ENCODE measurements around the gene FAM43A. TPM values are rescaled to one million over a fixed set of nuclear protein-coding genes. Genes with fewer than 3 reads are reported as not detected.

Gene FAM43A
- total RNA-seq, 1 experiment from 2014 or later = 1.3 TPM

DNA sequence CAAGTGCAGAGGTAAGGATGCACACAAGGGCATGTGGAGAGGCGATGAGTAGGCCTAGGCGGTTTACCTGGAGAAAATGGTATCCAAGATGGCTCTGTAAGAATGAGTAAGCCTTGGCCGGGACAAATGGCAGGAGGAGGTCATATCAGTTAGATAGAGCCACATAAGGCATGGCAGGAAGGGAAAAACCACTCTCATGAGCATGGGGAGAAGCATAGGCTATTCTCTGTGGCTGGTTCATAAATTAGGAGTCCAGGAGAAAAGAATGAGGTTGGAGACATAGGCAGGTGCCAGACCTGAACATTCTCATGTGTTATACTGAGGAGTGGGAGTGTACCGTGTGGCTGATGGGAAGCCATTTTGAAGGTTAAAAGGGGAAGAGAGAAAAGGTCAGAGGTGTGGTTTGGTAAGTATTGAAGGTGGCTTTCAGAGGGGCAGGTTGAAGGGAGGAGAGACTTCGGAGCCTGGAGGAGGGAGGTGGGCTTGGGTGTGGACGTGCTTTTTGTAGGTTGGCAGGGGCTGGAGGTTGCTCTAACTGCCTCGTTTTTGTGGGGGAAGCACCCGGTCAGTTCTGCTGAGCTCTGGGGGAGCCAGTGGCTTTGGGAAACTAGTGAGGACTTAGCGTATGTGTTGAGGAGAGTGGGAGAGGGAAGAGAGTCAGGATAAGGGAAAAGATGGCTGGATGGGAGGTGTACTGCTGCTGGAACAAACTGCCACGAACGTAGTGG, 4.6 kb upstream of the FAM43A start:
- ChIA-PET POLR2A (interaction anchor here (0.7 to 3.8 kb wide), 4 partner anchors 9 to 582 kb away, joined by 3 to 64 read pairs (median 8); partner anchors contain the start of gene LSG1), CTCF (interaction anchor here (0.6 to 3.5 kb wide), 7 partner anchors 8 to 592 kb away, joined by 3 to 69 read pairs (median 5); partner anchors contain the start of genes LSG1 and XXYLT1)
- Mint-ChIP-seq H3K27me3 (ENCODE audit: insufficient read depth, unreplicated experiment) (no peaks in the 10 kb centered on the region), H3K36me3 (ENCODE audit: insufficient read depth, unreplicated experiment) (no peaks in the 10 kb centered on the region), H3K9me3 (ENCODE audit: unreplicated experiment) (no peaks in the 10 kb centered on the region), H3K4me3 (ENCODE audit: unreplicated experiment) (no peak overlapping the region), H3K27ac (ENCODE audit: low read depth, unreplicated experiment) (no peak overlapping the region), H3K4me1 (ENCODE audit: insufficient read depth, unreplicated experiment) (peaks cover 12% of the 10 kb centered on the region)
- intact Hi-C loops (cut with micrococcal nuclease) = loop anchor here (5.0 kb wide), 2 partner anchors 271 to 351 kb away; no protein-coding TSS in a partner anchor
- TF ChIP-seq, protein P1, sequence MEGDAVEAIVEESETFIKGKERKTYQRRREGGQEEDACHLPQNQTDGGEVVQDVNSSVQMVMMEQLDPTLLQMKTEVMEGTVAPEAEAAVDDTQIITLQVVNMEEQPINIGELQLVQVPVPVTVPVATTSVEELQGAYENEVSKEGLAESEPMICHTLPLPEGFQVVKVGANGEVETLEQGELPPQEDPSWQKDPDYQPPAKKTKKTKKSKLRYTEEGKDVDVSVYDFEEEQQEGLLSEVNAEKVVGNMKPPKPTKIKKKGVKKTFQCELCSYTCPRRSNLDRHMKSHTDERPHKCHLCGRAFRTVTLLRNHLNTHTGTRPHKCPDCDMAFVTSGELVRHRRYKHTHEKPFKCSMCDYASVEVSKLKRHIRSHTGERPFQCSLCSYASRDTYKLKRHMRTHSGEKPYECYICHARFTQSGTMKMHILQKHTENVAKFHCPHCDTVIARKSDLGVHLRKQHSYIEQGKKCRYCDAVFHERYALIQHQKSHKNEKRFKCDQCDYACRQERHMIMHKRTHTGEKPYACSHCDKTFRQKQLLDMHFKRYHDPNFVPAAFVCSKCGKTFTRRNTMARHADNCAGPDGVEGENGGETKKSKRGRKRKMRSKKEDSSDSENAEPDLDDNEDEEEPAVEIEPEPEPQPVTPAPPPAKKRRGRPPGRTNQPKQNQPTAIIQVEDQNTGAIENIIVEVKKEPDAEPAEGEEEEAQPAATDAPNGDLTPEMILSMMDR (IDR thresholded peaks at IDR 0.05; ENCODE audit: unreplicated experiment) = no peak
- BruUV-seq (replicated peaks) = no TSS peak
- no peak for DNase-seq (ENCODE audit: unreplicated experiment)

GRCh38 chr3:194682189-194682693, 3.4 kb upstream of the FAM43A start:
- H3K27ac Mint-ChIP-seq (ENCODE audit: low read depth, unreplicated experiment) = no peak overlapping the region
- no peaks in the 10 kb centered on the region for H3K9me3 Mint-ChIP-seq (ENCODE audit: unreplicated experiment)
- no peak overlapping the region for H3K4me3 Mint-ChIP-seq (ENCODE audit: unreplicated experiment)
- TF ChIP-seq, protein P1 (IDR thresholded peaks at IDR 0.05; ENCODE audit: unreplicated experiment) = no peak
- POLR2A ChIA-PET = interaction anchor here (0.5 to 3.8 kb wide), 19 partner anchors 9 to 860 kb away, joined by 3 to 64 read pairs (median 4); partner anchors contain the start of genes LSG1, PPP1R2 and XXYLT1
- intact Hi-C loops (cut with micrococcal nuclease) = loop anchor here (1.0 to 5.0 kb wide), 6 partner anchors 189 to 578 kb away; no protein-coding TSS in a partner anchor
- DNase-seq (ENCODE audit: unreplicated experiment) = no peak
- H3K27me3 Mint-ChIP-seq (ENCODE audit: insufficient read depth, unreplicated experiment) = no peaks in the 10 kb centered on the region
- H3K4me1 Mint-ChIP-seq (ENCODE audit: insufficient read depth, unreplicated experiment) = peaks cover 17% of the 10 kb centered on the region
- BruUV-seq (replicated peaks) = no TSS peak
- CTCF ChIA-PET = interaction anchor here (0.6 to 3.5 kb wide), 46 partner anchors 10 to 840 kb away, joined by 3 to 69 read pairs (median 4); partner anchors contain the start of genes LSG1 and XXYLT1
- H3K36me3 Mint-ChIP-seq (ENCODE audit: insufficient read depth, unreplicated experiment) = no peaks in the 10 kb centered on the region

DNA sequence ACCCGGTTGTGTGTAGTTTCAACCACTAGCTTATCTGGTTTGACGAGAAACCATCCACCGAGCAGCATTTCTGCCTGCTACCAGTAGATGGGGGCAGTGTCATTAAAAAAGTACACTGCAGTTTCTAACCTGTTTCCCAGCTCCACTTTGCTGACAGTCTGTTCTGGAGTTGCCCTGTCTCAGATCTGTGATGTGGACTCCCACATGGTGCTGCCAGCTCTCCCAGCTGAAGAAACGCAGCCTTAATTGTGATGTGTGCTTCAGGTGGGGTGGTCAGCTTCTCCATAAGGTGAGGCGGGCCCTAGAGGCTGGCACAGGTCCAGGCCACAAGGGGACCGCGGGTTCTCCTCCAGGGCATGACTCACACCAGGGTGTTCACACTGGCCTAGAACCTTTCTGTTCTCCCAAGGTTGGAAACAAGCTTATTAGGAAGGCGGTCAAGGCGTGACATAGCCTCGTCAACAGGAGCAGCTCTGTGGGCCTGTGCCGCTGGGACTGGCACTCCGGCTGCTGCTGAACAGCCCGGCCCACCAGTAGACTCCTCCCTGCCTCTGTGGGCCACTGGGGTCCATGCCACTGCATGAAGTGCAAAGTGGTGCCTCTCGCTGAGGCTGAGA, 2.9 kb upstream of the FAM43A start:
- no peaks in the 10 kb centered on the region for H3K9me3 Mint-ChIP-seq (ENCODE audit: unreplicated experiment)
- TF ChIP-seq, protein P1 (IDR thresholded peaks at IDR 0.05; ENCODE audit: unreplicated experiment) = peak; percentile 84
- POLR2A ChIA-PET = interaction anchor here (0.5 to 3.8 kb wide), 23 partner anchors 9 to 860 kb away, joined by 3 to 64 read pairs (median 4); partner anchors contain the start of genes ACAP2, LSG1, PPP1R2 and XXYLT1
- H3K4me1 Mint-ChIP-seq (ENCODE audit: insufficient read depth, unreplicated experiment) = peaks cover 17% of the 10 kb centered on the region
- BruUV-seq (replicated peaks) = no TSS peak
- intact Hi-C loops (cut with micrococcal nuclease) = loop anchor here (1.0 to 5.0 kb wide), 6 partner anchors 188 to 577 kb away; no protein-coding TSS in a partner anchor
- peak; percentile 86 for DNase-seq (ENCODE audit: unreplicated experiment)
- no peaks in the 10 kb centered on the region for H3K27me3 Mint-ChIP-seq (ENCODE audit: insufficient read depth, unreplicated experiment)
- H3K4me3 Mint-ChIP-seq (ENCODE audit: unreplicated experiment) = no peak overlapping the region
- CTCF ChIA-PET = interaction anchor here (0.6 to 3.5 kb wide), 55 partner anchors 9 to 843 kb away, joined by 3 to 69 read pairs (median 4); partner anchors contain the start of genes LSG1 and XXYLT1
- no peak overlapping the region for H3K27ac Mint-ChIP-seq (ENCODE audit: low read depth, unreplicated experiment)
- H3K36me3 Mint-ChIP-seq (ENCODE audit: insufficient read depth, unreplicated experiment) = no peaks in the 10 kb centered on the region
